Measurements from ENCODE around the gene MMP23B.
"Not testable (repeated sequence)": the region's sequence is repeated elsewhere in the genome, so short reads cannot be mapped to it uniquely, and the experiment has no call there.

Gene MMP23B

DNA sequence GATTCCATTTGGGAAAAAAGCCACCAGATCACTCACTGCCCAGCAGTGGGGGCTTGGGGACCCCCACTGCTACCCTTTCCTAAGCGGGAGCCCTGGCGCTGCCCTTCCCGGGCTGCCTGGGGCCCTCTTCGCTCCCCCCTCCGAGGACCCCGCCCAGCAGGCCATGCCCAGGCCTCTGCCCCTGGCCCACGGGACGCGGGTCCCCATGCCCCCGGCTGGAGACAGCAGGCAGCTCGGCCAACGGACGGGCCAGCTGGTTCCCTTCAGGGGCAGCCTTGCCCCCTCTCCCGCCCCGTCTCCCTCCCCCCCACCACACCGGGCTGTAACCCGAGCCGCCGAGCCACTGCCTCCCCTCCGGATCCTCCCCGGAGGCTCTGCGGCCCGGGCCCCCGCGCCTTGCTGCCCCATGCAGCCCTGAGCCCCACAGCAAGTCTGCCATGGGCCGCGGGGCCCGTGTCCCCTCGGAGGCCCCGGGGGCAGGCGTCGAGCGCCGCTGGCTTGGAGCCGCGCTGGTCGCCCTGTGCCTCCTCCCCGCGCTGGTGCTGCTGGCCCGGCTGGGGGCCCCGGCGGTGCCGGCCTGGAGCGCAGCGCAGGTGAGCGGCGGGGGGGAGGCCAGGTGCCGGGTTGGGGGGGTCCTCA, at the start of gene MMP23B:
Gene MMP23B (plus strand): TSS at position 392 of the 639 bp plus-strand sequence. CDS start 46 bp downstream, at position 438.
- DNase-seq (ENCODE audit: low read depth), result no peak

DNA sequence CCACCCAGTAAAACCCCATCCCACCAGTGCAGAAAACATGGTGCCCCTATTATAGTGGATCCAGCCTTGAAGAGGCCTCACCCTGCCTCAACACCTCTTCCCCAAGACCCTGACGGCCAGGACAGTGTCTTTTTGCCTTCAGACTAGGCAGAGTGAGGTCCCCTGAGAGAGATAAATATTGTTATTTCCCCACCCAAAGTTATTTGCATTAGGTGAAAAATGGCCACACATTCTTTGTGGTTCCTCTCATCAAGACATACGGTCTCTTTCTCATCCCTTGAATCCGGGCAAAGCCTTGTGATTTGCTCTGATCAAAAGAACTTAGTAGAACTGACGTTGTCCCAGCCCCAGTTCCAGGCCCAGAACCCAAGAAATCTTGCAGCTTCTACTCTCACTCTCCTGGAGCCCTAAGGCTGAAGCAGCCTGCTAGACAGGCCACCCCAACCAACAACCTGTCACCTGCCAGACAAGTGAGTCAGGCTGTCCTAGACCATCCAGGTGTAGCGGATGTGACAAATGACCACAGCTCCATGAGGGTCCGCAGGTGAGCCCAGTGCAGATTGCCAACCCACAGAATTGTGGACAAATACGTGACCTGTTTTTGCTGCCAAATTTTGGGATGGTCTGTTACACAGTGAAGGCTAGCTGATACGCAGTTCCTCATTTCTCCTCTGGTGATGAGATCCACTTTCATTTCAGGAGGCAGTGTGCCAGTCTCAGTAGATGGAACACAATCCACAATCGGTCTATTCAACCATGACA, 49.2 kb upstream of the MMP23B start:
- no peak for DNase-seq (ENCODE audit: low read depth)

DNA sequence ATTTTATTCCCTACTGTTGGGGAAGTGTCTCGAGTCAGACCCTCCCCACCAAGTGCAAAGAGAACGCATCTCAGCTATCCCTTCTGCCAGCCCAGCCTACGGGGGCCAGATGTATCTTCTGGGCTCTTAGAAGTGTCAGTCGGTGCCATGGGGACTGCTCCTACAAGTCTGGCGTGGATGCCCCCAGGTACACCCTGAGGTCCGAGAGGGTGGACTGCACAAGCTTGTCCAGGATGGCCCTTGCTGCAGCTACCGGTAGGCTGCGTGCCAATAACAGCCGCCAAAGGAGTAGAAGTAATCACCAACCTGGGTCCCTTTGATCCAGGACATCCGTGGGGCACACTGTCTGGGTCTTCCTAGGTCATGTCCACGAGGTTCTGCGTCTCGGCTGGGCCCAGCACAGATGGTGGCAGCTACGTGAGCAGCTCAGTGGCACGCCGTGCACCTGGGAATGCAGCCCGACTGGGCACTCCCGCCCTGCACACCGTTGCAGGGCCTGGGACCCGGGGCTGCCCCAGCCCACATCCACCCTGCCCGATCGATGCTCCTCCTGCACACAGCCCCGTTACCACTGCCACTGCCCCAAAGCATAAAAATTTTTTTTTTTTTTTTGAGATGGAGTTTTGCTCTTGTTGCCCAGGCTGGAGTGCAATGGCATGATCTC, 48.5 kb upstream of the MMP23B start:
- DNase-seq (ENCODE audit: low read depth), result no peak

DNA sequence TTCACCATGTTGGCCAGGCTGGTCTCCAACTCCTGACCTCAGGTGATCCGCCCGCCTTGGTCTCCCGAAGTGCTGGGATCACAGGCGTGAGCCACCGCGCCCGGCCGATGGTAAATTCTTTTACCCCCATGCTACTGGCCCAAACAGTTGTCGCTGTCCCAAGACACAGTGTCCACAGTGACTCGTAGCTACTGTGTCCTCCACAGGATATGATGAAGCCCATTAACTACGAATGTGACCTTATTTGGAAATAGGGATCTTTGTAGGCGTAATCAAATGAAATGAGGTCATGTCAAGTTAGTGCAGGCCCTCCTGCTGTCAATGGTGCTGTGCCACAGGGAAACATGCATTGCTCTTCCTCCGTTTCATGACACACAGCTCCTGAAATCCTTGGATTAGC, 40.5 kb upstream of the MMP23B start:
- no peak for DNase-seq (ENCODE audit: low read depth)

DNA sequence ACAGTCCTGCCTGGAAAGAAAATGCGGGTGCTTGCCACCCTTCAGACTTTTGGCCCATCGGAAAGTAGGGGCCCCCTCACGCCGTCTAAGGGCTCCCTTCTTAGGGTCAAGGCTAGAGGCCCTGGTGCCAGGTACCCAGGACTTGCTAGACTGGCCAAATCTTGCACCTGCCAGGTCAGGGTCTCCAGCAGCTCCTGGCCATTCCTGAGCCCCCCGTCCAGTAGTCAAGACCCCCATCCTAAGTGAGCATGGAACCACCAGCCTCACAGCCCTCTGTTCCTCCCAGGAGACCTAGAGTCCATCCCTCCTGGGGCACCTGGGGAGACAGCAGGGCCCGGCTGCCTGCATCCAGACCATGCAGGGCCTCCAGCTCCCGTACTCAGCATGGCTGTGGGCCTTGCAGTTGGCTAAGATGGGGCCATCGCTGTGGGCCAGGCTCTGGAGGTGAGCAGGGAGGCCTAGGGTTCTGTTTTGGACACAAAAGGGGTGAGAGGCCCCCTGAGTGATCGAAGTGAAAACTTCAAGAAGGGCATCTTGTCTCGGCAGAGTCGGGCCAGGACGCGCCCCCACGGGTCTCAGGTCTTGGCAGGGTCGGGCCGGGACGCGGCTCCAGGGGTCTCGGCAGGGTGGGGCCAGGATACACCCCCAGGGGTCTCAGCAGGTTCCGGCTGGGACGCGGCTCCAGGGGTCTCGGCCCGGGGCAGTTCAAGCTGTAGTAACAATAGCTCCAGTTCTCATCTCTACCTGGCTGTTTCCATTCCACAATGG, 38.0 kb upstream of the MMP23B start:
- no peak for DNase-seq (ENCODE audit: low read depth)

DNA sequence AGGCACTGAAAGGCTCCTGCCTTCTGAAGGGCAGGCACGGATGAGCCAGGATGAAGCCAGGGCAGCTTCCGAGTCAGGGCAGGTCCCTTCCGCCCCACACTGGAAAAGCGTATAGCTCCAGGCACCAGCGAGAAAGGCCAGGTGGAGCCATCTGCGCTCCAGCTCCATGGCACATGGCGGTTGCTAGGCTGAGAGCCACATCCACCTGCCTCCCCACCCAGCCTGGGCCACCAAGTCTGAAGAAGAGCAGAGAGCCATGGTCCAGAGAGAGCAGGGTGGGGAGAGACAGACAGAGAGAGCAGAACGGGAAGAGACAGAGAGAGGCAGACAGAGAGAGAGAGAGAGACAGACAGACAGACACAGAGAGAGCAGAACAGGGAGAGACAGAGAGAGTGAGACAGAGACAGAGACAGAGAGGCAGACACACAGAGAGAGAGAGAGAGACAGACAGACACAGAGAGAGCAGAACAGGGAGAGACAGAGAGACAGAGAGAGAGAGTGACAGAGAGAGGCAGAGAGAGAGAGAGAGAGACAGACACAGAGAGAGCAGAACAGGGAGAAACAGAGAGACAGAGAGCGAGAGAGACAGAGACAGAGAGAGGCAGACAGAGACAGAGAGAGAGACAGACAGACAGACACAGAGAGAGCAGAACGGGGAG, 37.2 kb upstream of the MMP23B start:
- no peak for DNase-seq (ENCODE audit: low read depth)

DNA sequence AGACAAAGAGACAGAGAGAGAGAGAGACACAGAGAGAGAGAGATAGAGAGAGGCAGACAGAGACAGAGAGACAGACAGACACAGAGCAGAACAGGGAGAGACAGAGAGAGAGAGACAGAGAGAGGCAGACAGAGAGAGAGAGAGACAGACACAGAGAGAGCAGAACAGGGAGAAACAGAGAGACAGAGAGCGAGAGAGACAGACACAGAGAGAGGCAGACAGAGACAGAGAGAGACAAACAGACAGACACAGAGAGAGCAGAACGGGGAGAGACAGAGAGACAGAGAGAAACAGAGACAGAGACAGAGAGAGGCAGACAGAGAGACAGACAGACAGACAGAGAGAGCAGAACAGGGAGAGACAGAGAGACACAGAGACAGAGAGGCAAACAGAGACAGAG, 36.6 kb upstream of the MMP23B start:
- DNase-seq (ENCODE audit: low read depth), result not testable (repeated sequence)

DNA sequence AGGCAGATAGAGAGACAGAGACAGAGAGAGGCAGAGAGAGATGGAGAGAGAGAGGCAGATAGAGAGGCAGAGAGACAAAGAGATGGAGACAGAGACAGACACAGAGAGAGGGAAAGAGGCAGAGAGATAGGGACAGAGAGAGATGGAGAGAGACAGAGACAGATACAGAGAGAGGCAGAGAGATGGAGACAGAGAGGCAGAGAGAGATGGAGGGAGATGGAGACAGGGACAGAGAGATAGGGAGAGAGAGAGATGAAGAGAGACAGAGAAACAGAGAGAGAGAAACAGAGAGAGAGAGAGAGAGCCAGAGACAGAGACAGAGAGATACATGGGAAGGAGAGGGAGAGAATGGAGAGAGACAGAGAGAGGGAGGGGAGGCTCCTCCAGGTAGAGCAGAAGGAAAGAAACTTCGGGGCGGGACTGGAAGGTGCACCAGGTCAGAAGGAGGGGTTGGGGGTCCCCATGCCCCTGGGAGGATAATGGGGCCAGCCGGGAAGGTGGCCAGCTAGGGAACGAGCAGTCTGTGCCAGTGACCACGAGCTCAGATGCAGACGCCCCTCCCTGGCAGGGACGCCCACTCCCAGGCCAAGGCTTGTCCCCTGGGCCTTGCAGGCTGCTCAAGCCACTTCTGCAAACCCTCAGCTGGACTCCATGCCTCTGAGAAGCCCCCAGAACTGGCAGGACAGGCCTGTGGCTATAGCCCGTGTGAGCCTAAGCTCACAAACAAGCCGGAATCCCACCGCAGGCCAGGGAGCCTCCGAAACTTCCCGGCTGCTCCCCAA, 35.3 kb upstream of the MMP23B start:
- no peak for DNase-seq (ENCODE audit: low read depth)

DNA sequence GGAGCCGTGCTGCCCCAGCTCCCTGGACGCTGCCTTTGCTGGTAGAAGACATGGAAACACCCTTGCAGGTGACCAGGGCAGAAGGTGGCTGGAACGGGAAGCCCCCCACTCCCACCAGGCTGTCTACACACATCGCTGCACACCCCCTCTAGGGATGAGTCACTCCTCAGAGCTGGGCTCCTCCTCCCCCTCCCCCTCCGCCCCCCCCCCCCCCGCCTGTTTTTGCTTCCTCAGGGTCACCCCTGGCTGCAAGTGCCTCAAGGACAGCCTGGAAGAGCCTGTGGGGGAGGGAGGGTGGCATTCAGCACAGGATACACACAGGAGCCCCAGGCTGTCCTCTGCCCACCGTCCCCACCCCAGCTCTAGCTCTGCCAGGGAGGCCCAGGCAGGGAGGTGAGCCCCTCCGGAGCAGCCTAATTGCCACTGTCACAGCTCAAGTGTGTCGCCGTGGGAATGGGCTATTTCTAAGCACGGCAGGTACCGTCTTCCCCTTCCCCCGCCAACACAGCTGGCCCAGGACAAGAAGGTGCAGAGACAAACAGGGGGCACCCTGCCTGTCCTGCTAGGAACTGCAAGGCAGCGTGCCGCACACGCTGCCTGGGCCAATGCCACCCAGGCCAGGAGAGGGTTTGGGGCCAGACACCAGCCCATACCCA, 34.6 kb upstream of the MMP23B start:
- no peak for DNase-seq (ENCODE audit: low read depth)

DNA sequence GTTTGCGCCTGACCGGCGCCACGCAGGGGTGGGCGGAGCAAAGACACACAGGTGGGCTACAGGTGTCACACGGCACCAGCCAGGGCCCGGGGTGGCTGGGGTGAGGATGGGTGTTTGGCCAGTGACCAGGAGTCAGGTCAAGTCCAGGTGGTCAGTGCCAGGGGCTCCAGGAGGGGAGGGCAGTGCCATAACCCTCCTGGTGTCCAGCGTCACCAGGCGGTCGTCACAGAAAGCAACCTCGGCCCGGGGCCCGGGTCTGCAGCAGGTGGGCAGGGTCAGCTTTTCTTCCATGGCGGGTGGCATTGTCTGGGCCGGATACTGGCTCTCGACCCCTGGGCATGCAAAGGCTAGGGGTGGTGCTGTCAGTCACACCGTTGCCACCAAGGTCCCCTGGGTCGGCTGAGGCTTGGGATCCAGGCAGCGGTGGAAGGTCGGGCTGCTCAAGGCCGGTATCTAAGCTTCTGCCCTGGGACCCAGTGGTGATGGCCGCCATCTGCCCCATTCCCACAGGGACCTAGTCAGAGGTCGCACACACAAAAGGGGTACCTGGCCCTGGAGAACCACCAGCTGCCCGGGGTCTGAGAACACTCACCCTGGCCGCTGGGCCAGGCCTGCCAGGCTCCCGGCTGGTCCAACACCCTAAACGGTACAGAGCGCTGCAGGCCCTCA, 33.8 kb upstream of the MMP23B start:
- no peak for DNase-seq (ENCODE audit: low read depth)

DNA sequence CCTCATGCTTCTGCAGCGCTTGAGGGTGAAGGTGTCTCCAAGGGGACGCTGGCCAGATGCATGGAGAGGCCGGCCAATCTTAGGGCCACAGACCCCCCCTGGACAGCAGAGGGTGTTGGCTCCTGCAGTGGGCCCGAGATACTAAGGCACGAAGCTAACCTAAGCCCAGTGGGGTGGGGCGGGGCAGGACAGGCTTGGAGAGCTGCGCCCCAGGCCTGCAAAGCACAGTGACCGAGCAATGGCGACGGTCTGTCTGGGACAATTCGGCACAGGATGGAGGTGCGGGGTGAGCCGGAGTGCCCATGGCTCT, 33.3 kb upstream of the MMP23B start:
- no peak for DNase-seq (ENCODE audit: low read depth)

DNA sequence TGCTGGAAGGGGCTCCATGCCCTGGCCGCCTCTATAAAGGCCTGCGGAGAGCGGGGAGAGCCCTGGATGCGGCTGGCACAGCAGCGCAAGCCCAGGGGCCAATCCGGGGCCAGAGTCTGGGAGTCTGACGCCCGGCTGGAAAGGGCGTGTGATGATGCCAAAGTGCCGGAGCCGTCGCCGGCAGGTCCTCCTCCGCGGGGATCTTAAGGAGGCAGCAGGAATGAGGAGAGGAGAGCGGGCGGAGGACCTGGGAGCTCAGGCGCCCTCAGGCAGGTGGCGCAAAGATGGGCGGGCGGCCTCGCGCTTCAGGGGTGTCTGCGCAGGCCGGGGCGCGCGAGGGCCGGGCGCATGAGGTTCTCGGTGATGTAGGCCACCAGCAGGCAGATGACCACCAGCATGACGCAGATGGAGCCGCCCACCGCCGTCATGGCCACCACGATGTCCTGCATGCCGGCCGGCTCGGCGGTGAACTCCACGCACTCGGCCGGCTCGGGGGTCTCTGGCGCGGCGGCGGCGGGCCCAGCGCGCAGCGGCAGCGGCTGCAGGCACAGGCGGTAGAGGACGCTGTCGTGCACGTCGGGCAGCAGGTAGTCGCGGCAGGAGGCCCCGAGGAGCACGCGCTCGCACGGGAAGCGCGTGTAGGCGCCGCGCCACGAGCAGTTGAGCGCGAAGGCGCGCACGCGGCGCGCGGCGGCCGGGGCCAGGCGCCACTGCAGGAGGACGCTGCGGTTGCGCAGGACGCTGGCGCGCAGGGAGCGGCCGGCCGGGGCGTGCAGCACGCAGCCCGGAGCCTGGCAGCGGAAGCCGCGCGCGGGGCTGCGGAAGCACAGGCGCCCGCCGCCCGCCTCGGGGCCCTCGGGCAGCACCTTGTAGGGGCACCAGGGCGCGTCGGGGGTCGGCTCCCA, 32.7 kb upstream of the MMP23B start:
- peak; percentile 31 for DNase-seq (ENCODE audit: low read depth)

DNA sequence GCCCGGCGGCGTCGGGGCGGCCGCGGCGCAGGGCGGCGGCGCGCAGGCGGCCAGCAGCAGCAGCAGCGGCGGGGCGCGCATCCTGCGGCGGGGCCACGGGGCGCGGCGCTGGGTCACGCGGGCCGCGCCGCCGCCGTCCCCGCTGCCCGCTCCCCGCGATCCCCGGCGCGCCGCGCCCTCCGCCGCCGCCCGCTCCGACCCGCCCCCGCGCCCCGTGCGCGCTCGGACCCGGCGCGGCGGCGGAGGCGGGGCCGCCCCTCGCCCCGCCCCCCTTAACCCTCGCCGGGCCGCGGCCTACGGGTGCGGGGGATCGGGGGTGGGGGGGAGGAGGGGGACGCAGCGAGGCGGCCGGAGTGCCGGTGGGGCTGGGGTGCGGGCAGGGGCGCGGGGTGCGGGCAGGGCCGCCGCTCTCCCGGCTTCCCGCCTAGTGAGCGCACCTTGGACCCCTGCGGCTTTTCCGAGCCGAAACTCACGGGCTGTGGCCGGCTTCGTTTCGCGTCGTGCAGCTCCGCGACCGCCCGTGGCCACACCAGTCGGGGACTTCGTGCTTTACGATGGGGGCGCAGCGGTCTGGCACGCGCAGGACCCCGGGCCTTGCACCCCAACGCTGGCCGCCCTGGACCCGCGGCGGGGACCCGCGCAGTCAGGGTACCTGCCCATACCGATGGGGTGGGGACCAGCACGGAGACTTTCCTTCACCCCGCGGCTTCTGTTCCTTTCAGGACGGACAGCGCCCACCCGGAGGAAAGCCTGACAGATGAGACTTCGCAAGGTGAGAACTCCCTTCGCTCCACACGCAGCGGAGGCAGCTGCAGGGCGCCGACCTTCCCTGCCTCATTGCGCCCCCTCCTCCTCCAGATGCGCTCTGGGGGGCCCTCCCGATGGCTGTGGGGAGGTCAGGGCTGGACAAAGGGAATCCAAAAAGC, 31.8 kb upstream of the MMP23B start, which contains the start of gene FNDC10:
Gene FNDC10 (minus strand): TSS at position 201 of the 926 bp plus-strand sequence. CDS start 120 bp downstream, at position 81.
- no peak for DNase-seq (ENCODE audit: low read depth)

DNA sequence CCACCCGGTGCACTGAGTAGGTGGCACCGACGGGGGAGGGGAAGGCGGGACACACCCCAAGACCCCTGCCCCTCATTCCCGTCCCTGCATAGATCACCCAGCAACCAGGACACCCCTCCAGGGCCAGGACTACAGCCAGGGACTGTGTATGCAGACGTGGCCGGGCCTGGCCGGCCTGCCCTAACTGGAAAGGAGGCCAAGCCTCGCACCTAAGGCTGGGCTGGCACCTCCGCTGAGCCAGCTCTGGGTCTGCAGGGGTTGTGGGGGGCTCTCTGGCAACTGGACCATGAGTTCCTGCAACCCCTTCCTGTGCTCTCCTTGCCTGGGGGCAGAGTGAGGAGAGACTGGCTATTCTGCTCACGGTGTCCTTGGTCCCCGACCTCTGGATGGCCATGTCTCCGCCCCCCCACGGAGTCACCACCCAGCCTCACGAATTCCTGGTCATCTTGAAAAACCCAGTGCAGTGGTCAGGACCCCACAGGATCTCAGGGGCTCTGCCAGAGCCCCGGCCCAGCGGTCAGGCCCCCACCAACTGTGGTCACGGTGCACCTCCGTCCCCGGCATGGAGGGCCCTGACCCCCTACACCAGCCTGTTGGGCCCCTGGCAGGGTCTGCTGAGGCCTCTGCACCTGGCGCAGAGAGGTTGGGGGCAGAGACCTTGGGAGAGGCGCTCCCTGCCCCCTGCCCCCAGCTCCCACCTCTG, 31.0 kb upstream of the MMP23B start:
- no peak for DNase-seq (ENCODE audit: low read depth)

DNA sequence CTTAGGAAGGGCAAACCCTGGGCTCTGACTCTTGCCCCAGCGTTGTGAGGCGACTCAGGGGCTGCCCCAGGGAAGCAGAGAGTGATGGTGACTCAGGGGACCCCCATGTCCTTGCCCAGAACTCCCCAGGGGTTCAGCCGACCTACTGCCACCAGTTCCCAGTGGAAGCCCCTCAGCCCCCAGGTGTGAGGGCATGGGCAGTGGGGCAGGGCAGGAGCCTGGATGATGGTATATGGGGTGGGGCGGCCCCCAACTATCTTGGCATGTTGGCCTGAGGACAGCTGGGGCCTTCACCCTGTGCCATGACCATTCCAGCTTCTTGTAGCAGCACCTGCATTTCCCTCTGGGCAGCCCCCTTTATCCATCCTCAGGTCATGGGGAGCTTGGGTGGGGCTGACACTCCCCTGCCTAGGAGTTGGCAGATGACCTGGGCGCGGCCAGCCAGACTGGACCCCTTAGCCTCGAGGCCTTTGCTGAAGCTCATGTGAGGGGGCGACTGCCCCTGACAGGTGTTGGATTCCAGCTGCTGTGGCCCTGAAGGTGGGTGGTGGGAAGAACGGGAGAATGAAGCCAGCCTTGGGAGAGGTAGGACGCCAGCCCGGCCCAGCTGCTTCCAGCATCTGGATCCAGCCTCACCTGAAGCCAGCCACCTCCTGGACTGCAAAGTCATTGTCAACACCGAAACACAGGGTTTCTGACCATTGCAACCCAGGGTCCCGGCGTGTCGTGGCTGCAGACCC, 30.2 kb upstream of the MMP23B start:
- DNase-seq (ENCODE audit: low read depth), result no peak

DNA sequence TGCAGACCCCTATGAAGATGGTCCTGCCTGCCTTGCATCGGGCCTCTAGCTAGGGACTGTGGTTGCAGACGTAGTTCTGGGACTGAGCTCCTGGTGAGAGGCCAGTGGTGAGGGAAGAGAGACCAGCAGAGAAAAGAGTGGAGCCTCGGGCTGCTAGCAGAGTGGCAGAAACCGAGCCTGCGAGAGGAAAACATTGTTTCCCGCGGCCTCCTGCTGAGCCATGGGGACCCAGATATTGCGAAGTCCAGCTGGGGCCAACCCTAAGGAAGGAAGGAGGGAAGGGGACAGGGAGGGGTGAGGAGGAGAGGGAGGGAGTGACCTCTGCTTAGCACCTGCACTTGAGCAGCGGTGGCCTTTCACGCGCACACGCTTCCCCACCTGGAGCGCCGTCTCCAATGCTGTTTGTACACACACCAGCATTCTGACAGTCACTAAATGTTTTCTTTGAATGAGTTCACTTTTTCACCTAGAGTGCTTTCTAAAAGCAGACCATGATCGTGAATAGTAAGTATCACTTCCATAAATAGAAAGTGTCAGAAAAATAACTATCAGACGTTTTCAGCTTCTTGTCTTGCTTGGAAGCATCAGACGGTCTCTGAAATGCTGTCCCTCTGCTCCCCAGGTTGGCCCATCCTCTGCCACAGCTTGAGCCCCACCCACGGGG, 29.5 kb upstream of the MMP23B start:
- DNase-seq (ENCODE audit: low read depth), result no peak
